CD1c-positive myeloid dendritic cell (primary cell): Measurements from ENCODE around the gene BRAT1.

ENCODE experiments used
- DNase-seq: peaks from one replicate; pipeline ENCODE4 v3.0.0-alpha.2; 2016; ENCODE audit errors: extremely low spot score

Gene BRAT1

DNA sequence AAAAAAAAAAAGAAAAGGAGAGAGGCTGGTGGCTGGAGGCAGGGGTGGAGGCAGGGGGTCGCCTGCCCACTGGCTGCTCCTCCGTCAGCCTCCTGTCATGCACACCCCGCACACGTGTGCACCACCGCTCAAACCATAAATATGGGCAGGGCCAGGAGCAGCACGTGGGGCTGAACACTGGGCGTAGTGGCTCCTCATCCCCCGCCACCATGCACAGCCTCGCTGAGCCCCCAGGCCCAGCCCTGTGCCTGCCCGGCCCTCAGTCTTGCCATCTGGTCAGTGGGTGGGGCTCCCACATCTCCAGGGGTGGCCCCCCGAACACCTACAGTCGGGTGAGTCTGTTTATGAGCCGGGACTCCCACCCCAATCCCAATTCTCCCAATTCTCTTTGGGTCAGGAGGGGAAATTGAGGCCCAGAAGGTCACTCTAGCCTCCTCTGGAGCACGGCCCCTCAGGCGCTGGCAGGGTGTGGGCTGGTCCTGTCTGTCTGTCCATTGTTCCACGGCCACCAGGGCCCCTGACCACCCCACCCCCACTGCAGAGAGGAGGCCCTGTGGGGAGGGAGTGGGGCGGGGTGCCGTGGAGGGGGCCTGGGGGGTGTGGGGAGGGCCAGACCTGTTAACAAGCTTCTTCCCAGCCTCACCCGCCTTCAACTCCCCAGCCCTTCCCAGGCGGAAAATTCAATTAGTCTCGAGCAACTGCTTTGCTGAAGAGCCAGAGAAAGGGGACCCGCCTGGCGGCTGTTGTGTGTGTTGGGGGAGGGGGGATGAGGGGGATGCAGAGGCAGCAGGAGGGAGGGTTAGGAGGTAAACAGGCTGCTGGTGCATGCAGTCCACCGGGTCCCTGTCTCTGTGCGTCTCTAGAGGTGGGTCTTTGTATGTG is 59.7 kb downstream of the BRAT1 start:
- no peak for DNase-seq

DNA sequence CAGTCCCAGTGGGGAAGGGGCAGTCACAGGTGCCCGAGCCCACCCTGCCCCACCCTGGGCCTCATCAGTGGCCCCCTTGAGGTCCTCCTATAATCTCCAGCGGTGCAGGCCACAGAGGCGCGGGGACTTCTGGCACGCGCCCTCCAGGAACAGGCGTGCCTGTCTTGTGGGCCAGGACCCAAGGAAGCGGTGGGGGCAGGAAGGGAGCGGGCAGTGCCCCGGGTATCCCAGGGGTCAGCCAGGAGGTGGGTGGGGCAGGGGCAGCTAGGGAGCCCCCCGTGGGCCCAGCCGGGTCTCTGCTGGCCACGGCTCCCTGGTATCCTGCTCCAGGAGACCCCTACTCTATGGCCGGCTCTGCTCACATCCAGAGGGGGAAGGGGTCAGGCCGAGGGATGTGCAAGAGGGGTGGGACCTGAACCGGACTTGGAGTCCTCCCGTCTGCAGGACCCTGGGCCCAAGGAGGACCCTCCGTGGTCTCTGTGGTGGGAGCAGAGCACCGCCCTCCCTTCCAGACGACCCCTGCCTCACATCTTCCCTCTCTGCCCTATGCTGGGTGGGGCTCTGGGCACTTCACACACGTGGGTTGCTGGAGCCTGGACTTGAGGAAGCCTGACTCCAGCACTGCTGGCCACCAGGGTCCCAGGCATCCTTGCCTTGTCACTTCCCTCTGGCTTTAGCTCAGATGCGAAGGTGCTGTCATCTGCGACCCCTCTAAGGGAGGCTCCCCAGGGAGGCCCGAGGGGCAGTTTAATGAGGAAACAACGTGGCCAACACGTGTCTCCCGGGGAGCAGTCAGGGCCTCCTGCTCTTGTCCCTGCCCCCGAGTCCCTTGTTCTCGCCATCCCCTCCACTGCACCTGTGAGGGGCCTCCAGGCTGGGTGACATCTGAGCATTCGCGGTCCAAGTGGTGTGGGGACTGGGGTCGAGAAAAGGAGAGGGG is 60.9 kb downstream of the BRAT1 start:
- no peak for DNase-seq

DNA sequence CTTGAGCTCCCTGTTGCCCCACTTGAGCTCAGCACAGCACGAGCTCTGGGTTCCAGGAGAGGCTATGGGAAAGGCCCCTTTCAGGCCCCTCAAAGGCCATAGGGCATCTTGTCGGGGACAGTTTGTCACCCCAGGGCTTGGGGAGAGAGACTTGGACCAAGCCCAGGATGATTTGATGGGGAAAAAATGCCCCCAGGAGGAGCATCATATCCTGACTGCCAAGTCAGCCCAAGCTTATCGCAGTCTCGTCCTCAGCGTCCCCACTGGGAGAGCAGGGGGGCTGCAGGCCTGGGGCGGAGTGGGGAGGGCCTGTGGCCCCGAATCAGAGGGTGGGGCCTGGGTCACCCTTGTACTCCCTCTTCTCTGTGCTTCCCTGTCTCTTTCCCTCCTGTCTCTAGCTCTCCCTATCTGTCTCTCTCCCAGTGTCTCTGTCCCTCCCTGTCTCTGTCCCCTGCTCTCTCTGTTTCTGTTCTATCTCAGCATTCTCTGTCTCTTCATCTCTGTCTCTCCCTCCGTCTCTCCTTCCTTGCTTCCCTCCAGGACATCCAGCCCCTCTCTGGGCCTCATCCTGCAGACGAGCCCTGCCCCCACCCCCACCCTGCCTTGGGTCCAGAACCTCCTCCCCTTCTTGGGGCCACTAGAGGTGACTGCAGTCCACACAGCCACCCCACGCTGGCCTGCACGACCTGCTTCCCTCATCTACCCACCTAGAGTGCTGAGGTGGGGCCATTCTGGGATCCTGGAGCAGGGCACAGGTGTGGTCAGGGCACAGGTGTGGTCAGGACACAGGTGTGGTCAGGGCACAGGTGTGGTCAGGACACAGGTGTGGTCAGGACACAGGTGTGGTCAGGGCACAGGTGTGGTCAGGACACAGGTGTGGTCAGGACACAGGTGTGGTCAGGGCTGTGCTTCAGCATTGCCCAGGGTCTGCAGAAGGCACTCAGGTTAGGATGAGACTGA is 61.8 kb downstream of the BRAT1 start:
- DNase-seq: no peak

DNA sequence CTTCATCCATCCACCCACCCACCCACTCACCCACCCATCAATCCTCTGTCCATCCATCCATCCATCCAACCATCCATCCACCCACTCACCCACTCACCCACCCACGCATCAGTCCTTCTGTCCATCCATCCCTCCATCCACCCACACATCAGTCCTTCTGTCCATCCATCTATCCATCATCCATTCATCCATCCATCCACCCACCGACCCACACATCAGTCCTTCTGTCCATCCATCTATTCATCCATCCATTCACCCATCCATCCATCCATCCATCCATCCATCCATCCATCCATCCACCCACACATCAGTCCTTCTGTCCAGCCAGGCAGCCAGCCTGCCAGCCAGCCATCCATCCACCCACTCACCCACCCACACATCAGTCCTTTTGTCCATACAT is 63.3 kb downstream of the BRAT1 start:
- DNase-seq: no peak

DNA sequence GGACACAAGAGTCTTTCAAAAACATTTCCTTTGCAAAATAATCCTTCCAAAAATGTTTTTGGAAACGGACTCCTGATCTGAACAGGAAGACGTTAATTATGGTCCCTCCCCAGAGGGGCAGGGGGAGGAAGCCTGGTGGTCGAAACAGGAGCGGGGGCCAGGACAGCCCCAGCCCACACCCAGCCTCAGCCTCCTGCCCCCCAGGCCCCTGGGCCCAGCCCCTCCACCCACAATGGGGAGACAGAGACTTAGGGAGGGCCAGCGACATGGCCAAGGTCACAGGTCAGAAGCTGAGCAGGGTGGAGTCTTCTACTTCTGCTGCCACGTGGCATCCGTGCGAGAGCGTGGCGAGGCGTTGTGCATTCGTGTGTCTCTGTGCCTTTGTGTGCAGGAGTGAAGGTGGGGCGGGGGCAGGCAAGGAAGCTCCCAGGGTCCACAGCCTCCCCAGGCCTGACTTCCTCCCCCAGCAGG is 65.1 kb downstream of the BRAT1 start:
- DNase-seq: no peak

DNA sequence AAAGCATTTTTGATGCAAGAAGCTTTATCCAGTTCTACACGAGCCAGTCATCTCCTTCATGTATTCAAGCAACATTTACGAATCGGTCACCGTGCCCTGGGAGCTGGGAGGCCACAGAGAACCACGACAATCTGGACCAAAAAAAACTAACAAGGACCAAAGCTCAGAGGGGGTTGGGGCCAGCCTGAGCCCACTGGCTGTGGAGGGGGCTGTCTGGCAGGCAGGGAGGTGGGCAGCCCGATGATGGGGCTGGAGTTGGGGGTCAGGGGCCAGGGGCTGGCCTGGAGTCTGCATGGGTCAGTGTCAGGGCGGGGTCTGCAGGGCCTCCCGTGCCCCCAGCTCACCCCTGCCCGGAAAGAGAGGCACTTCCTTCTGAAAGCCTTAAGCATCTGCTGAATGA is 66.6 kb downstream of the BRAT1 start:
- no peak for DNase-seq

DNA sequence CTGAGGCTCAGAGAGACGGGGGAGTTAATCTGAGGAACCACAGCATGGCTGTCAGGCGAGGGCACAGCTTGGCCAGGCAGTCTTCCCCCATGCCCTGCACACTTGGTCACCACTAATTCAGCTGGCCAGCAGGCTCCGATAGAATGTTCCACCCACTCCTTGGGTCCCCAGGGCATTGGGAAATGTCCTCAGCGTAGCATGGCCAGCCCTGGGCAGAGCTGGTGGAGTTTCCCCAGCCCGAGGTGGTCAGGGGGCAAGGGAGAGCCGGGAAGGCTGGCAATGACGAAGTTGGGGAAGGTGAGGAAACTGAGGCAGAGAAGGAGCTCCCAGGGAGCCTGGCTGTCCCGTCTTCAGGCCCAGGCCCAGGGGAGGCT is 67.1 kb downstream of the BRAT1 start:
- no peak for DNase-seq
